Sigmoid colon (tissue), 4 donors: ENCODE measurements around the gene HRH2.

Experiments used
- EP300 ChIP-seq, 4 donors: sonication (generic); formaldehyde crosslinking; IDR thresholded peaks; one replicate each; pipeline ENCODE4 v1.6.1; 2017; ENCODE audit warnings: antibody characterized with exemption in 4 of 4
- POLR2A ChIP-seq, 2 donors: fragments of 450-650 bp; IDR thresholded peaks; one replicate each; pipeline ENCODE4 v1.6.1; 2016; ENCODE audit warnings: antibody characterized with exemption in 2 of 2, mild to moderate bottlenecking in 2 of 2, moderate library complexity in 2 of 2
- TF ChIP-seq, protein P1 (sequence below), 4 experiments: fragments of 450-650 bp in 3 of 4; fragments of 200-600 bp in 1 of 4; IDR thresholded peaks; one replicate each; pipeline ENCODE4 v1.5.1; 2016 to 2019; ENCODE audit warnings: antibody characterized with exemption in 4 of 4, mild to moderate bottlenecking in 3 of 4, moderate library complexity in 2 of 4

DNA sequence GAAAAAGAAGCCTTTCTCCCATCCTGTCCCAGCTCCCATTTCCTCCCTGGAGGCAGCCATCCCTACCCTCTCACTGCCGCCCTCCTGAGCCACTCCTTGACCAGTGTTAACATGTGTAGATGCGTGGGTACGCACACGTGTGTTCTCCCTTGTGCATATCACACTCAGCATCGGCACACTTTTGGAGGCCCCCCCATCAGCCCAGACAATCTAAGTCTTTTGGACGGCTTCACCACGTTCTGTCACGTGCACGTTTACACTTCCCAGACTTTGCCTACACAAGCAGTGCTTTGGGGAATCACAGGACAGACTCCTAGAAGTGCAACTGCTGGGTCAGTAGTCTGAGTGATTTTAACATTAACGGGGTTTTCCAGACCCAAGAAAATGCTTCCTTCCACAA, 18.0 kb downstream of the HRH2 start:
- no peak for TF ChIP-seq EP300 (IDR thresholded peaks at IDR 0.05)
- TF ChIP-seq POLR2A (IDR thresholded peaks at IDR 0.05): no peak
- TF ChIP-seq, protein P1, sequence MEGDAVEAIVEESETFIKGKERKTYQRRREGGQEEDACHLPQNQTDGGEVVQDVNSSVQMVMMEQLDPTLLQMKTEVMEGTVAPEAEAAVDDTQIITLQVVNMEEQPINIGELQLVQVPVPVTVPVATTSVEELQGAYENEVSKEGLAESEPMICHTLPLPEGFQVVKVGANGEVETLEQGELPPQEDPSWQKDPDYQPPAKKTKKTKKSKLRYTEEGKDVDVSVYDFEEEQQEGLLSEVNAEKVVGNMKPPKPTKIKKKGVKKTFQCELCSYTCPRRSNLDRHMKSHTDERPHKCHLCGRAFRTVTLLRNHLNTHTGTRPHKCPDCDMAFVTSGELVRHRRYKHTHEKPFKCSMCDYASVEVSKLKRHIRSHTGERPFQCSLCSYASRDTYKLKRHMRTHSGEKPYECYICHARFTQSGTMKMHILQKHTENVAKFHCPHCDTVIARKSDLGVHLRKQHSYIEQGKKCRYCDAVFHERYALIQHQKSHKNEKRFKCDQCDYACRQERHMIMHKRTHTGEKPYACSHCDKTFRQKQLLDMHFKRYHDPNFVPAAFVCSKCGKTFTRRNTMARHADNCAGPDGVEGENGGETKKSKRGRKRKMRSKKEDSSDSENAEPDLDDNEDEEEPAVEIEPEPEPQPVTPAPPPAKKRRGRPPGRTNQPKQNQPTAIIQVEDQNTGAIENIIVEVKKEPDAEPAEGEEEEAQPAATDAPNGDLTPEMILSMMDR (IDR thresholded peaks at IDR 0.05): no peak
